ENCODE measurements around the gene PEG3.

PEG3 gene

DNA sequence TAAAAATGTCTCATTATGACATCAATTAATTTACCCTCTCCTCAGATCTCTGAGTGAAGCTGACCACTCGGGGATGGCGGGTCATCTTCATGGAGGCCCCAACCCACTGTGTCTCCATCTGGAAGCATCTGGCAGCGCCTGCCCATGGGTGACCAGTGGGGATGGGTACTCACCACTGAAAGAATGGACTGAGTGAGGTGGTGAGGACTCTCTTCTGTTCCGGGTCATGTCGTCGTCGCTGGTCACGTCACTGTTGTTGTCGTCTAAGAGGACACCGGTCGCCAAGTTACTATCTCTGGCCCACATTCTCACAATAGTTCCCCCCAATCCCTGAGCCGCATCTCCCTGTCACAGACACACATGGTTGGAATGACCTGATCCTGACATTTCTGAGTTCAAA lies 17.1 kb downstream of the PEG3 start:
- ATAC-seq (ENCODE audit: low read depth) = no peak
- Histone ChIP-seq H3K27ac (ENCODE audit: poor library complexity, severe bottlenecking) (no peak overlapping the region), H3K36me3 (ENCODE audit: low read depth) (no peaks in the 10 kb centered on the region)

DNA sequence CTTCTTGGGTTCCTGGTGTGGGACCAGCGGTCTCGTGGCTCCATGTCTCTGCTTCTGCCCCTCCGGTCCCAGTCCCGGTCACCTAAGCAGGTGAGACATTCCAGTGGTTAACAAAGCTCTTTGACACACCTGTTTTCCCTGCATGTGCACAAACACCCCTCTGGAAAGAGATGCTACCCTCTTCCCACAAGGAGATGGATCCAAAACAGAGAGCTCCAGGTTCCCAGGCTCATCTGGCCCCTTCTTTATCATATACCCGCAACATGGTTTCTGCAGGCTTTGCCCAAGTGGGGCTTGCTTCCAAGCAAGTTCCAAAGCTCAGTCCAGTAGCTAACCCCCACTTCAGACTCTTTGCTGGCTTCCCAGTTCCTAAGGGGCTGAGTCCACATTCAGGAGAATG lies 17.8 kb downstream of the PEG3 start:
- H3K27me3 ChIP-seq (ENCODE audit: insufficient read depth, poor library complexity, severe bottlenecking) = no peaks in the 10 kb centered on the region
- H3K9me3 ChIP-seq (ENCODE audit: severe bottlenecking) = no peaks in the 10 kb centered on the region
- no peaks in the 10 kb centered on the region for H3K4me1 ChIP-seq (ENCODE audit: insufficient read depth, poor library complexity, severe bottlenecking)
- TF ChIP-seq, protein P1, sequence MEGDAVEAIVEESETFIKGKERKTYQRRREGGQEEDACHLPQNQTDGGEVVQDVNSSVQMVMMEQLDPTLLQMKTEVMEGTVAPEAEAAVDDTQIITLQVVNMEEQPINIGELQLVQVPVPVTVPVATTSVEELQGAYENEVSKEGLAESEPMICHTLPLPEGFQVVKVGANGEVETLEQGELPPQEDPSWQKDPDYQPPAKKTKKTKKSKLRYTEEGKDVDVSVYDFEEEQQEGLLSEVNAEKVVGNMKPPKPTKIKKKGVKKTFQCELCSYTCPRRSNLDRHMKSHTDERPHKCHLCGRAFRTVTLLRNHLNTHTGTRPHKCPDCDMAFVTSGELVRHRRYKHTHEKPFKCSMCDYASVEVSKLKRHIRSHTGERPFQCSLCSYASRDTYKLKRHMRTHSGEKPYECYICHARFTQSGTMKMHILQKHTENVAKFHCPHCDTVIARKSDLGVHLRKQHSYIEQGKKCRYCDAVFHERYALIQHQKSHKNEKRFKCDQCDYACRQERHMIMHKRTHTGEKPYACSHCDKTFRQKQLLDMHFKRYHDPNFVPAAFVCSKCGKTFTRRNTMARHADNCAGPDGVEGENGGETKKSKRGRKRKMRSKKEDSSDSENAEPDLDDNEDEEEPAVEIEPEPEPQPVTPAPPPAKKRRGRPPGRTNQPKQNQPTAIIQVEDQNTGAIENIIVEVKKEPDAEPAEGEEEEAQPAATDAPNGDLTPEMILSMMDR (IDR thresholded peaks at IDR 0.05; ENCODE audit: poor library complexity, severe bottlenecking) = no peak
- no peak overlapping the region for H3K4me3 ChIP-seq (ENCODE audit: severe bottlenecking)
- no peak for ATAC-seq (ENCODE audit: low read depth)
- H3K36me3 ChIP-seq (ENCODE audit: low read depth) = no peaks in the 10 kb centered on the region
- no peak for DNase-seq (ENCODE audit: low spot score)
- H3K27ac ChIP-seq (ENCODE audit: poor library complexity, severe bottlenecking) = no peak overlapping the region

More for the DNA sequence above, 17.1 kb downstream of the PEG3 start:
- Histone ChIP-seq H3K27me3 (ENCODE audit: insufficient read depth, poor library complexity, severe bottlenecking) (no peaks in the 10 kb centered on the region), H3K4me3 (ENCODE audit: severe bottlenecking) (no peak overlapping the region), H3K9me3 (ENCODE audit: severe bottlenecking) (no peaks in the 10 kb centered on the region), H3K4me1 (ENCODE audit: insufficient read depth, poor library complexity, severe bottlenecking) (no peaks in the 10 kb centered on the region)
- TF ChIP-seq, protein P1 (IDR thresholded peaks at IDR 0.05; ENCODE audit: poor library complexity, severe bottlenecking) = no peak
- no peak for DNase-seq (ENCODE audit: low spot score)

DNA sequence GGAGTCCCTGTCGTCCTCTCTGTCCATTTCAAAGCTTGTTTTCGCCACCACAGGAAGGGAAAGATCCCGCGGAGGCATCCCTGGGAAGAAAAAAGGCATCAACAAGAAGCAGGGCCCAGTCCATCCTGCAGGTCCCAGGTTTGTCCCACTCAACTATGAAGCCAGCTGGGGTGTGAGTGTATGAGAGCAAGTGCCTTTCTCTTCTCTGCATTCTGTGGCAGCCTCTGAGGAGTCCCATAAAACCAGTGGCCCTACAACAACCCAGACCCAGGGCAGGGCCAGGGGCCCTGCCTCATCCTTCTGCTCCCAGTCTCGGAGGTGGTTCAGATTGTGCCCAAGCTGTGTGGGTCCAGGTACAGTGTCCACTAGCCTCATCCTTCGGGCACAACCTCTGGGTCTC lies 18.9 kb downstream of the PEG3 start:
- ATAC-seq (ENCODE audit: low read depth) = no peak
- H3K4me3 ChIP-seq (ENCODE audit: severe bottlenecking) = no peak overlapping the region

DNA sequence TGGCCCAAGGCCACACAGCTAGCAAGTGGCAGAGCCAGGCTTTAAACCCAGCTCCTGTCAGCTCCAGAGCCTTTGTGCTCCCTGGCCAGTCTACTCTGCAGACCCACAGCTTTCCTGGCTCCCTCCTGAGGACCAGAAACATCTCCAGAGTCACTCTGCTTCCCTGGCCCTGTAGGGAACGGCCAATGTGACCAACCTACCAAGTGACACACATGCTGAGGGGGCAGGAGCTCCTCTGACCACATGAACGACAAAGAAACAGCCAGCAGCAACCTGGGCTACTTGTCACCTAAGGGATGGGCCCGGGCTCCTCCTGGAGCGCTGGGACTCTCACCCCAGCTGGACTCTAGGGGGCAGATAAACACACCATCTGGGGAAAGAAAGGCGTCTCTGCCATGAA lies 19.3 kb downstream of the PEG3 start:
- TF ChIP-seq, protein P1 (IDR thresholded peaks at IDR 0.05; ENCODE audit: poor library complexity, severe bottlenecking) = no peak
- no peaks in the 10 kb centered on the region for H3K36me3 ChIP-seq (ENCODE audit: low read depth)
- no peaks in the 10 kb centered on the region for H3K9me3 ChIP-seq (ENCODE audit: severe bottlenecking)
- H3K27me3 ChIP-seq (ENCODE audit: insufficient read depth, poor library complexity, severe bottlenecking) = no peaks in the 10 kb centered on the region
- H3K4me3 ChIP-seq (ENCODE audit: severe bottlenecking) = no peak overlapping the region
- DNase-seq (ENCODE audit: low spot score) (no peak), ATAC-seq (ENCODE audit: low read depth) (no peak)
- no peak overlapping the region for H3K27ac ChIP-seq (ENCODE audit: poor library complexity, severe bottlenecking)
- H3K4me1 ChIP-seq (ENCODE audit: insufficient read depth, poor library complexity, severe bottlenecking) = no peaks in the 10 kb centered on the region

More for the DNA sequence above, 18.9 kb downstream of the PEG3 start:
- TF ChIP-seq, protein P1 (IDR thresholded peaks at IDR 0.05; ENCODE audit: poor library complexity, severe bottlenecking) = no peak
- Histone ChIP-seq H3K4me1 (ENCODE audit: insufficient read depth, poor library complexity, severe bottlenecking) (no peaks in the 10 kb centered on the region), H3K27me3 (ENCODE audit: insufficient read depth, poor library complexity, severe bottlenecking) (no peaks in the 10 kb centered on the region), H3K36me3 (ENCODE audit: low read depth) (no peaks in the 10 kb centered on the region), H3K27ac (ENCODE audit: poor library complexity, severe bottlenecking) (no peak overlapping the region), H3K9me3 (ENCODE audit: severe bottlenecking) (no peaks in the 10 kb centered on the region)
- DNase-seq (ENCODE audit: low spot score) = no peak

DNA sequence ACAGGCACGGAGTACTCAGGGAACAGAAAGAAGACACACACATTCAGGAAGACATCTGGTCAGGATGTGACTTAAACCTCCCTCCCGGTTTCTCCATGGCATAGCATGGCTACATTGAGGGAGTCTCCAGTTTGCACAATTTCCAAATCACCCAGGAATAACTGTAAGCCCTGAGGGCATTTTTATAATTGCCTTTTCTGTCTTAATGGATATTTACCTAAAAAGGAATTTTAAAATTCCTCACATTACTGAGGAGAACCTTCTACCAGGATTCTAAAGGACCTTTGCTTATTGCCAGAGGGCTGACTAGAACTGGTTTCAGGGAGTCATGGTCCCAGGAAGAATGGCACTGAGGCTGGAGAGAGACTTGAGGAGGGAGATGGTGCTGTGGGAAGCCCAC lies 21.4 kb downstream of the PEG3 start:
- H3K36me3 ChIP-seq (ENCODE audit: low read depth) = no peaks in the 10 kb centered on the region
- TF ChIP-seq, protein P1 (IDR thresholded peaks at IDR 0.05; ENCODE audit: poor library complexity, severe bottlenecking) = no peak
- DNase-seq (ENCODE audit: low spot score) = no peak
- H3K27ac ChIP-seq (ENCODE audit: poor library complexity, severe bottlenecking) = no peak overlapping the region
- no peaks in the 10 kb centered on the region for H3K27me3 ChIP-seq (ENCODE audit: insufficient read depth, poor library complexity, severe bottlenecking)
- H3K9me3 ChIP-seq (ENCODE audit: severe bottlenecking) = no peaks in the 10 kb centered on the region
- no peak for ATAC-seq (ENCODE audit: low read depth)
- H3K4me3 ChIP-seq (ENCODE audit: severe bottlenecking) = no peak overlapping the region
- no peaks in the 10 kb centered on the region for H3K4me1 ChIP-seq (ENCODE audit: insufficient read depth, poor library complexity, severe bottlenecking)
